ENCODE results near the gene PI4KA. TPM values are rescaled to one million over a fixed set of nuclear protein-coding genes. Genes with fewer than 3 reads are reported as not detected.
"Not testable (repeated sequence)": the region's sequence is repeated elsewhere in the genome, so short reads cannot be mapped to it uniquely, and the experiment has no call there.

PI4KA gene
- total RNA-seq, 4 donors from 2014 or later: 69.8 to 115 (median 82.3) TPM

DNA sequence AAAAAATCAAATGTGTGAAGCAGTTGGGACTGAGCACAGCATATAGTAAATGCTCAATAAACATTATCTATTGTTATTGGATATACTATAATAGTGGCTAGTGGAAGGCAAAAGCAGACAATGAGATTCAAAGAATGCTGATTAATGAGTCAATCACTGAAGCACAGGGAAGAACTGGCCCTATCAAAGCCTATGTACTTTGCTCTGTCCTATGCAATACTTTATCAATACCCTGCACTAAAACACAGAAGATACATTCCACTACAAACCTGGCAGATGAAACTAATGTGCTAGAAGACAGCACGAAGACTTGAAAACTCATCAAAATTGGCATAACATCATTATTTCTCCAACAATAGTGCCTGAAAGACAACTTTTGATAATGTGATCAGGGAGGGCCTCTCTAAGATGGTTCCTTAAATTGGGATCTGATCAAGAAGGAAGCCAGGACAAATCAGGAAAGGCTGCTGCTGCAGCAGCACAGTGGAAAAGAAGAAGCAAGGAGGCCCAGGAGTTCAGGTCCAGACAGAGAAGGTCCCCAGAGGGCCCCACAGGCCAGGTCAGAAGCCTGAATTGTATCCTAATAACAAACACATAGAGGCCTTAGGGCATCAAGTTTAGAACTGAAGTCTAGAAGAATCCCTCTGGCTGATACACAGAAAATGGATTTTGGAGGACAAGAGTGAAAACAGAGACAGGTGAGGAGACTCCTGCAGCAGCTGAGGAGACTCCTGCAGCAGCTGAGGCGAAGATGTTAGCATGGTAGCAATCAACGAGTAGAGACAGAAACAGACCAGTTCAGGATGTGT, 18.6 kb downstream of the PI4KA start:
- Histone ChIP-seq H3K27ac (replicated peaks in 1 of 4) (no peak overlapping the region), H3K4me3 (no peak overlapping the region), H3K36me3 (no peaks in the 10 kb centered on the region), H3K9me3 (no peaks in the 10 kb centered on the region), H3K4me1 (peaks cover 0 to 12% (median 4%) of the 10 kb centered on the region in 4 donors), H3K27me3 (no peaks in the 10 kb centered on the region)
- DNase-seq (ENCODE audit: extremely low spot score): no peak
- no peak for TF ChIP-seq POLR2A (IDR thresholded peaks at IDR 0.05; ENCODE audit: low read depth)
- TF ChIP-seq, protein P1, sequence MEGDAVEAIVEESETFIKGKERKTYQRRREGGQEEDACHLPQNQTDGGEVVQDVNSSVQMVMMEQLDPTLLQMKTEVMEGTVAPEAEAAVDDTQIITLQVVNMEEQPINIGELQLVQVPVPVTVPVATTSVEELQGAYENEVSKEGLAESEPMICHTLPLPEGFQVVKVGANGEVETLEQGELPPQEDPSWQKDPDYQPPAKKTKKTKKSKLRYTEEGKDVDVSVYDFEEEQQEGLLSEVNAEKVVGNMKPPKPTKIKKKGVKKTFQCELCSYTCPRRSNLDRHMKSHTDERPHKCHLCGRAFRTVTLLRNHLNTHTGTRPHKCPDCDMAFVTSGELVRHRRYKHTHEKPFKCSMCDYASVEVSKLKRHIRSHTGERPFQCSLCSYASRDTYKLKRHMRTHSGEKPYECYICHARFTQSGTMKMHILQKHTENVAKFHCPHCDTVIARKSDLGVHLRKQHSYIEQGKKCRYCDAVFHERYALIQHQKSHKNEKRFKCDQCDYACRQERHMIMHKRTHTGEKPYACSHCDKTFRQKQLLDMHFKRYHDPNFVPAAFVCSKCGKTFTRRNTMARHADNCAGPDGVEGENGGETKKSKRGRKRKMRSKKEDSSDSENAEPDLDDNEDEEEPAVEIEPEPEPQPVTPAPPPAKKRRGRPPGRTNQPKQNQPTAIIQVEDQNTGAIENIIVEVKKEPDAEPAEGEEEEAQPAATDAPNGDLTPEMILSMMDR (IDR thresholded peaks at IDR 0.05): no peak
- no peak for TF ChIP-seq EP300 (IDR thresholded peaks at IDR 0.05)
- TF ChIP-seq POLR2AphosphoS5 (IDR thresholded peaks at IDR 0.05): no peak
- WGBS: 91% methylated on average over 3 of the region's 3 CpGs
- intact Hi-C loops (cut with DNase I): no loop called here

DNA sequence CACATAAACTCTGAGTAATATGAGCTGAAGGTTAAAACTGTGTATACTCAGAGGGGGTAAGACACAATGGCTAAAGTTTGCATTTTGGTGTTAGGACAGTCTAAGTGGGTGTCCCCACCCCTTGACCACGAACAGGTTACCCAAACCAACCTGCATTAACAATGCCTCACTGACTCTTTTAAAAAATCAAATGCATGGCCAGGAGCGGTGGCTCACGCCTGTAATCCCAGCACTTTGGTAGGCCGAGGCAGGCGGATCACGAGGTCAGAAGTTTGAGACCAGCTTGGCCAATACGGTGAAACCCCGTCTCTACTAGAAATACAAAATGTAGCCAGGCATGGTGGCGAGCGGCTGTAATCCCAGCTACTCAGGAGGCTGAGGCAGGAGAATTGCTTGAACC, 19.3 kb downstream of the PI4KA start:
- H3K27ac ChIP-seq (replicated peaks in 1 of 4); DNase-seq (ENCODE audit: extremely low spot score); H3K36me3 ChIP-seq; H3K9me3 ChIP-seq; H3K27me3 ChIP-seq; H3K4me3 ChIP-seq; intact Hi-C loops (cut with DNase I): not testable (repeated sequence)
- 99% methylated on average over 10 of the region's 10 CpGs for WGBS
- H3K4me1 ChIP-seq: peaks cover 0 to 12% (median 2%) of the 10 kb centered on the region in 4 donors

DNA sequence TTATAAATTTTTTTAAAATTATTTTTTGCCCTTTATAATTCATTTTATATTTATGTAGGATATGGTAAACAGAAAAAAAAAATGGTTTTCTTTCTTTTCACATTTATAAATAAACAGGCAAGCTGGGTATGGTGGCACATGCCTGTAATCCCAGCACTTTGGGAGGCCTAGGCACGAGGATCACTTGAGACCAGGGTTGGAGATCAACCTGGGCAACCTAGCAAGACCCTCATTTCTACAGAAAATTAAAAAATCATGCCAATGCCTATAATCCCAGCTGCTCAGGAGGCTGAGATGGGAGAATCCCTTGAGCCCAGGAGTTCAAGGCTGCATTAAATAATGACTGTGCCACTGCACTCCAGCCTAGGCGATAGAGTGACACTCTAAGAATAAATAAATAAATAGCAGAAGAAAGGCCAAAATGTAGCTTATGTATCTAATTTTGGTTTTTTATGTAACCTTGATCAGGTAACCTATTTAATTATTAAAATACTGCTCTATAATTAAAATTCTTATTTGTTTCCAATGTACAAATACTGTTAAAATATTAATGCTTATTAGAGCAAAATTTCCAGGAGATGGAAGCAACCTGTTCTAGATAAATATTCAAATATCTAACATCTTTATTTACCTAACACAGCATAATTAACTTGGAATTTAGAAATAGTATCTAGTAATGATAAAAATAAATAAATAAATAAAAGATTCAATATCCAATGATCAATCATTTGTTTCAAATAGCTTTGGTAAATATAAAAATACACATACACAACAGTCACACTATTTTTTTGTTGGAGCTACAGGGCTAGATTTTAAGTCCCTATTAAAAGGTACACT, 21.4 kb downstream of the PI4KA start:
- Histone ChIP-seq H3K27me3 (no peaks in the 10 kb centered on the region), H3K36me3 (peaks cover 7 to 28% (median 24%) of the 10 kb centered on the region in 4 donors), H3K27ac (replicated peaks in 1 of 4) (no peak overlapping the region), H3K9me3 (no peaks in the 10 kb centered on the region), H3K4me3 (no peak overlapping the region), H3K4me1 (peaks cover 0 to 12% (median 2%) of the 10 kb centered on the region in 4 donors)
- intact Hi-C loops (cut with DNase I): no loop called here
- no peak for DNase-seq (ENCODE audit: extremely low spot score)
- WGBS: 97% methylated on average over 2 of the region's 2 CpGs
- TF ChIP-seq, protein P1 (IDR thresholded peaks at IDR 0.05): no peak
- TF ChIP-seq POLR2AphosphoS5 (IDR thresholded peaks at IDR 0.05): no peak
- TF ChIP-seq POLR2A (IDR thresholded peaks at IDR 0.05; ENCODE audit: low read depth): no peak
- no peak for TF ChIP-seq EP300 (IDR thresholded peaks at IDR 0.05)

DNA sequence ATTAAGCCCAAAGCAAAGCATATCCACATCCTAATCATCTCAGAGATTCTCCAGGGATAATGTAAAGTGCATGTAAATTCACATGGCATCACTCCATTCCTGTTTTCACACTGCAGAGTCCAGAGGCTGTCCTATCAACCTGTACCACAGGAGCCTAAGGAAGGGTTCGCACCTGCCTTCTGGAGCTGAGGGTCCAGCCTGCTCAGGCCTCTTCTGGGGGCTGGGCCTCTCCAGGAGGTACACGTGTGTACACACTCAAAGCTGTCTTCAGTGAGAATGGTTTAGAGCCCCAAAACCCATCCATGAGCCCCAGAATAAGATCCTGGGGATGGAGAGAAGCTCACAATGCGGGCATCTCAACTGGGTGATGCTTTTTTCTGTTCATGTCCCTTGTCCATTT, 23.9 kb downstream of the PI4KA start:
- TF ChIP-seq POLR2A (IDR thresholded peaks at IDR 0.05; ENCODE audit: low read depth): no peak
- no peak for TF ChIP-seq EP300 (IDR thresholded peaks at IDR 0.05)
- TF ChIP-seq, protein P1 (IDR thresholded peaks at IDR 0.05): no peak
- no peak for TF ChIP-seq POLR2AphosphoS5 (IDR thresholded peaks at IDR 0.05)

DNA sequence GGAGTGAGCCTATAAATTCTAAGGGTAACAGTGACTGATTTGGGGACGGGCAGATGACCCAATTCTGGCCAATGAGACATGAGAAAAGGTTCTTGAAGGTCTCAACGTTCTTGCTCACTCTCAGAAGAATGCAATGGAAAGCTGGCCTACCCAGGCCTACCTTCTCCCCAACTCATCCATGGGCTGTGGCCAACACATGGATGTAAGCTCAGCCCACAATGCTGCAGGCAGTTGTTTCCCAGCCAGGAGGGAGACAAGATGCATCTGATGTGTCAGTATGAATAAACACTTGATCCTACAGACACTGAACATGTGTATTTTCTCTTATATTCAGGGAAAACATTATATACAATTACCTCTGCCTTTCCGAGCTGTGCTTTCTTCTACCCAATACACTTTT, 24.4 kb downstream of the PI4KA start:
- peaks cover 7 to 56% (median 50%) of the 10 kb centered on the region in 4 donors for H3K36me3 ChIP-seq
- H3K27me3 ChIP-seq: no peaks in the 10 kb centered on the region
- no peak for DNase-seq (ENCODE audit: extremely low spot score)
- intact Hi-C loops (cut with DNase I): no loop called here
- no peak overlapping the region for H3K27ac ChIP-seq (replicated peaks in 1 of 4)
- peaks cover 0 to 4% (median 0%) of the 10 kb centered on the region in 4 donors for H3K4me1 ChIP-seq
- H3K4me3 ChIP-seq: no peak overlapping the region
- H3K9me3 ChIP-seq: no peaks in the 10 kb centered on the region
- WGBS: 72% methylated on average over 3 of the region's 3 CpGs
- TF ChIP-seq POLR2AphosphoS5 (IDR thresholded peaks at IDR 0.05): no peak

More for the DNA sequence above, 23.9 kb downstream of the PI4KA start:
- Histone ChIP-seq H3K4me3 (no peak overlapping the region), H3K27ac (replicated peaks in 1 of 4) (no peak overlapping the region), H3K4me1 (peaks cover 0 to 4% (median 0%) of the 10 kb centered on the region in 4 donors), H3K36me3 (peaks cover 7 to 53% (median 45%) of the 10 kb centered on the region in 4 donors), H3K27me3 (no peaks in the 10 kb centered on the region), H3K9me3 (no peaks in the 10 kb centered on the region)
- intact Hi-C loops (cut with DNase I): no loop called here
- WGBS: 100% methylated on average over 3 of the region's 3 CpGs
- DNase-seq (ENCODE audit: extremely low spot score): no peak

Data from esophagus muscularis mucosa (tissue), 4 donors.